SKM-1 treated with dmso at 0.1 percent for 144 hours (cell line): ENCODE data around the gene QRFP.

Experiments
- DNase-seq: peaks from one replicate; lab custom pipeline; 2025; ENCODE audit not compliant: unreplicated experiment; lab: John Stamatoyannopoulos, UW

QRFP gene

GRCh38 chr9:130934246-130934645 is 37.6 kb upstream of the QRFP start:
- no peak for DNase-seq

GRCh38 chr9:130933114-130934046 is 36.8 kb upstream of the QRFP start:
- no peak for DNase-seq

GRCh38 chr9:130932255-130933079 is 35.9 kb upstream of the QRFP start:
- no peak for DNase-seq

- no peak for DNase-seq
Observed at GRCh38 chr9:130931508-130932254, 35.1 kb upstream of the QRFP start.

GRCh38 chr9:130930804-130931349 is 34.3 kb upstream of the QRFP start:
- DNase-seq, result no peak

DNA sequence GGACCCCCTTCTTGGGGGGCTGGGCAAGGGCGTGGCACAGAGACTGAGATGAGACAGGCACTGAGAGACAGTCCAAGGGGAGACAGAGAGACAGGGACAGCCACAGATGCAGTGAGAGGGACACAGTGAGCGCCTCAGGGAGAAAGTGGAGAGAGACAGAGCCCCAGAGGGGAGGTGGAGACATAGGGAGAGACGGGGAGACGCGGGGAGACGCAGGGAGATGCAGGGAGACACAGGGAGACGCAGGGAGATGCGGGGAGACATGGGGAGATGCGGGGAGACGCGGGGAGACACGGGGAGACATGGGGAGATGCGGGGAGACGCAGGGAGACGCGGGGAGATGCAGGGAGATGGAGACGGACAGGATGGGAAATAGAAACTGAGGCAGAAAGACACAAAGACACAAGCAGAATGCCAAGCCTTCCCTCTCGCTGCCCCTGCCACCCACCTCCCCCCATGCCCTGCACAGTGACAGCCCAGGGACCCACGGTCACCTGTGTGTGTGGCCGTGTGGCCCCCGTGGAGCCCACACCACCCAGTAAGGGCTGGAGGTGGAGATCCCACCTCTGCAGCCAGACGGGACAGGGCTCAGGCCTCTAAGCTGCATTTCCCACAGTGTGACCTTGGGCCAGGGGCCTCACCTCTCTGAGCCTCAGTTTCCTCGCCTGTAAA is 33.7 kb upstream of the QRFP start:
- no peak for DNase-seq

GRCh38 chr9:130929571-130930038 is 33.0 kb upstream of the QRFP start:
- DNase-seq, result no peak

GRCh38 chr9:130927995-130928900 is 31.6 kb upstream of the QRFP start:
- DNase-seq, result no peak

DNA sequence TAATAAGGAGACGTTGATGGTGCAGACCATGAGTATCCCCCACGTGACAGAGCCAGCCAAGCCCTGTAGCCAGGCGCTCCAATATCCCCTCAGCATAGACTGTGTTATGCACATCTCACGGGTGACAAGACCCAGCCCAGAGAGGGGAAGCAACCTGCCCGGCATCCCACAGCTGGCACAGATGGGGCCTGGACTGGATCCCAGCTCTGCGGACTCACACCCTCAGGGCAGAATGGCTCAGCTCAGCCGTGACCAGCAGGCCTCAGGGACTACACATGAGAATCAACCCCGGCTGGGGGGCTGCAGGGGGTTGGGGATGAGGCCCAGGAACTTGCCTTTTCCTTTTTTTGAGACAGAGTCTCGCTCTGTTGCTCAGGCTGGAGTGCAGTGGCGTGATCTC is 30.7 kb upstream of the QRFP start:
- no peak for DNase-seq

DNA sequence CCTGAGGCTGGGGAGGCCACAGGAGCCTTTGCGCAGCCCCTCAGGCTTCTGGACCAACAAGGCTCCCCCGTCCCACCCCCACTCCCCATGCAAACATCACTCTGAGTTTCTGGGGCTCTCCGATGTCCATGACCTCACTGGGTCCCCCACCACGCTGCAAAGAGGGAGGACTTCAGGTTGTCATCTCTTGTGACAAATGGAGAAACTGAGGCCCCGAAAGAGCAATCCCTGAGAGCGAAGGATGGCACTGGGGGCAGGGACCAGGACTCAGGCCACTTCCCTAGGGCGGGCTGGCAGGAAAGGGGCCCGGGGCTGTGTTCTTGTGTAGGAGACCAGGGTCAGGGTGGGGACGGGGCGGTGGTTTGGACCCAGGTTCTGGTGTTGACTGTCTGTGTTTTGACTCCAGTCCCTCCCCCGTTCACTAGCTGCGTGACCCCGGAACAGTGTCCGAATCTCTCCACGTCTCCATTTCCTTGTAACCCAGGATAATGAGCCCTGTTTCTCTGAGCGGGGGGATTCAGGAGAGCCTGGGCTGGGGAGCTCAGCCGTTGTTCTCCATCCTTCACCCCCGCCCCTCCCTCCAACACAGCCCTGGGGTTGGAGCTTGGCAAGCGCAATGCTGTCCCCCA is 28.6 kb upstream of the QRFP start:
- DNase-seq, result no peak

DNA sequence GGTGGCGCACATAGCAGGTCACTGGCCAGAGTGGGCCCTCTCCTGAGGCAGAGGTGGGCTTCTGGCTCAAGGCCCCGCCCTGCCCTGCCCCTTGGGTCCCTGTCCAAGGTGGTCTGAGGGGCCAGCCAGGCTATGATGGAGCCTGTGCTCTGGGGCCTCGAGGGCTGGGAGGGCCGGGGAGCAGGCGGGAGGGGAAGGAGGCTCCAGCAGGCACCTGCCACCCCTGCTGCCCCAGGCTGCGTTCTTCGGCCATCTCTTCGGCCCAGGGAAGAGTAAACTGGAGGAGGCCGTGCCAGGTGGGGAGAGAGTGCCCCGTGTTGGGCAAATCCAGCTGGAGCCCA is 27.8 kb upstream of the QRFP start:
- DNase-seq, result no peak

DNA sequence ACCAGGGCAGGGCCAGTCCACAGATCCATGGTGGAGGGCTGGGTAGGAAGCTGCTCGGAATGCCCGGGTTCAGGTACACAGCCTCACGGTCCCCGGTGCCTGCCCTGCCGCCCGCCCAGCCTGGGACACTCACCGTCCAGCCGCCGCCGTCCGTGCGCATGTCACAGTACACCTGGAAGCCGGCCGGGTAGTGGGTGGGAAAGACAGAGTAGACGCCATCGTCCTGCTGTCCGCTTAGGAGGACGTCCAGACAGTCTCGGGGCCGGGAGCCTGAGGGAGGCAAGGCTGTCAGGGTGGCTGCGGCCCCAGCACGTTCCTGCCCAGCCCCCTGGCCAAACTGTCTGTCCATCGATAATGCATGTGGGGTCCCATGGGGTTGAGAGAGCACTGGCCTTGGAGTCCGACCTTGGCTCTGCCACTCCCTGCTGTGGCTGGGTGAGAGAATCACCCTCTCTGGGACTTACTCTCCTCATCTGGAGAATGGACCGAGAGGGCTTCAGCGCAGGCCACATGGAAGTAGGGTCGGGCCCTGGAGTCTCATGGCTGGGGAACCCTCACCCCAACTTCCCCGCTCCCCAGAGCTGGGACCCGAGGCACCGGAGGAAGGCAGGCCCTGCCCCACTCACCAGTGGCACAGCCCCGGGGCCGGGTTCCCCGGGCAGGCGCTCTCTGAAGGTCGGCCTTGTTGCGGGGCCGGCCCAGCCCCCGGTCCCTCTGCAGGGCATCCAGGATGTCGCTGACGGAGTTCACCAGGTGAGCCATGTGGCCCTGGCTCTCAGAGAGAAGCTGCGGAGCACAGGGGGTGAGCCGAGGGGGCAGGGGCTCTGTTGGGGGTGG is 27.2 kb upstream of the QRFP start:
- no peak for DNase-seq

- no peak for DNase-seq
Observed at GRCh38 chr9:130922893-130923610, 26.4 kb upstream of the QRFP start.

DNA sequence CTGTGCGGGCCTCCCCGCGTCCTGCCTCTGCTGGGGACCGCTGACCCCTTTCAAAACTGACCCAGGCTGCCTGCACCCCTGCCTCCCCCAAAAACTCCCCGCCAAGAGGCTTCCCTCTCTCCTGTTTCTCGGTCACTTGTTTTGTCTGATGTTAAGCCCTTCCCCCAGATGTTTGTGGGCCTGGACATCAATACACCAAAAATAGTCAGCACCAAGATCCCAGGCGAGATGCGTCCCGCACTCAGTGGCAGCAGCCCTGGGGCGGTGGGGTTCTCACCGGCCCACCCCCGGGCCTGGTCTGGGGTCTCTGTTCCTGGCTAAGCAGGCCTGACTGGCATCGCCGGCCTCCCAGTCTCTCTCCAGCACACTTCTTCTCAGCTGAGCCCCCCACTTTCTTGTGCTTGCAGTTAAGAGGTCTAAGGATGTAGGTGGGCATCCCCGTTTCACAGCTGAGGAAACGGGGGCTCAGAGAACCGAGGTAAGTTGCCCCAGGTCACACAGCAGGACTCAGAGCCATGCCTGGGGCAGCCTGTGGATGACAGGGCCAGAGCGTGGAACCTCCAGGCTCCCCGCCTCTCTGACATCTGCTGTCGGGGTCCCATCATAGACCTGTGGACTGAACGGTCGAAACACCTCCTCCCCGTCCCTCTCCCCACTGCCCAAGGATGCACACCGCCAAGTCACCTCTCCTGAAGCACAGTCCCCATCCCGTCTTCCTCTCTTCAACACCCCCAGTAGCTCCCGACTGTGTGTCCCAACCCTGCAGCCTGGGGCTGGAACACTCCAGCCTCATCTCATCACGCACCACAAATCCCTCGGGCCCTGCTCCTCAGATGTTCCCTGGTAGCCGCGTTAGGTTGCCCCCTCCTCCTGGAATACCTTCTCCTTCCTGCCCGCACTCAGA is 25.6 kb upstream of the QRFP start:
- no peak for DNase-seq

GRCh38 chr9:130921300-130921988 is 24.8 kb upstream of the QRFP start:
- DNase-seq, result no peak

DNA sequence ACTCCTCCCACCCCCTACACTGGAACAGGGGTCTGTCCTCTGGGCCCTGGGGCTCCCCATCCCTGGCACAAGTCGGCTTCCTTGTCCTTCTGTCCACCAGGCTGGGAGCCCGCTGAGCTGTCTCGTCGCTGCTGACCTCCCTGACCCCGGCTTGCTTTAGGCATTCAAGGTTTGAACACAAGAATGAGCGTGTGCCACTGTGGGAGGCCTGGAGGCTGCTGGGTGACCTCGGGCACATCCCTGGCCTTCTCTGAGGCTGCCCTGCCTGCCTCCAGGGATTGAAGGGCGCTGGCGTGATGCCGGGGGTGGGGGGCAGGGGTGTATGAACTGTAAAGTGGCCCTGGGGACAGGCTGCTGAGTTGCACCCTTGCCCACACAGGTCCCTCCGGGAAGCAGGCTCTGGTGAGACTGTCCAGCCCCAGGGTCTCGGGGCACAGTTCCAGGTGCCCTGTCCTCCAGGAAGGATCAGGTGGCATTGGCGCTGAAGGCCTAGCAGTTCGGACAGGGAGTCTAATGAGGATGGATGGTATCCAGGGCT is 24.2 kb upstream of the QRFP start:
- DNase-seq, result no peak
